NCI-H1694 (cell line): Measurements from ENCODE around the gene CBX8.
A peak's percentile ranks its signal among the peaks of the same experiment; 100 is the strongest.

ENCODE experiments used
- DNase-seq: peaks from one replicate; lab custom pipeline; 2025; lab: John Stamatoyannopoulos, UW

CBX8 gene

GRCh38 chr17:79819534-79820276 lies 22.8 kb upstream of the CBX8 start:
- DNase-seq, result no peak

- no peak for DNase-seq
Measured at GRCh38 chr17:79819085-79819484, 22.2 kb upstream of the CBX8 start.

DNA sequence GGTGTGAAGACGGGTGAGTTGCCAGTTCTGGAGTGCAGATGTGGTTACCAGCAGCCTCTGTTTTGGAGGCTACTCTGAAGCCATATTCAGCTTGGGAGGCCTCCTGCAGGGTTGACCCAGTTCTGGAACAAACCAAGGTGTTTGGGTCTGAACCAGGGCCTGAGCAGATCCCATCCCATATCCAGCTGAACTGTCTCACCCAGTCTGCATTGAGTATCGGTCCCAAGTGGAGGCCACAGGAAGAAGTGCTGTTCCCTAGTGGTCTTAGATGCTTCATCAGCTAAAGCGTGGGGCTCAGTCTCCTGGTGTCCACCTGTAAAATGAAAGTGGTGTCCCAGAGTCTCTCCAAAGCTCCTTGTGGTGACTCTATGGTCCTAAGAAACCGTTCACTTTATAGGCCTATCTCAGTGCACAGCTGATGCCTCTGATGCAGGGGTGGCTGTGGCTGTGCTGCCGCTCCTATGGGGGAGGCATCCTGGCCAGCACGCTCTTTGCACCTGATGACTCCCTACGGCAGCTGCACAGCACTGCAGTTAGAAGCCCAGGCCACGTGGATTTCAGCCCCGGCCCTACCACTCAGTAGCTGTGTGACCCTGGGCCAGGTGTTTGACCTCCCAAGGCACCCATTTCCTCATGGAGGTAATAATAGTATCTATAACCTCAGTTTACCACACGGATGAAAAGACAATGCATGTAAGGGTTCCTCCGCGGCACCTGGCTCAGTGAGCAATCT lies 21.3 kb upstream of the CBX8 start:
- no peak for DNase-seq

DNA sequence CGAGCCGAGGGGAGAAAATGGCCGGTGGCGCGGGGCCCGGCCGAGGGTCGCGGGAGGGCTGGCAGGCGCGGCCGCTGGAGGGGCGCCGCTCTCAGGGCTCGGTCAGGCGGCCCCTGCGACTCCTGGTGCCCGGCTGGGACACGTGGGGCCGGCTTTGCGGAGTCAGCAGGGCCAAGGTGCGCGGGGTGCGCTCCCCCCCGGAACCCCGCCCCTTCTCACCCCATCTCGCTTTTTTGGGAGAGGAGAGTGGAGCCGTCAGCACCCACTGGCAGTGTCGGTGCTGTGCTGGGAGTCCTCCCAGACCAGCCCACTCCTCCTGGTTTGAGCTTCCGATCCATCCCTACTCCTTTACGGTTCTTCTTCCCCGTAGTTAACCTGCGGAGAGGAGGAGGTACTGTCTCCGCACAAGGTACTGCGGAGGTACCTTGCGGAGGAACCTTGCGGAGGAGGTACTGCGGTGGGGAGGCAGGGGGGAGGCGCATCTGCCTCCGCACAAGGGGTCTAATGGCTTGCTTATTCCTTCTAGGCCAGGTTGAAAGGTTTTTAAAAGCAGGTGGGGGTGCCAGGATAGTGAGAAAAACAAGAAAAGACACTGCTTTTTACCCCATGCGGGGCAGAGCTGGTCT lies 19.1 kb upstream of the CBX8 start:
- DNase-seq, result no peak

DNA sequence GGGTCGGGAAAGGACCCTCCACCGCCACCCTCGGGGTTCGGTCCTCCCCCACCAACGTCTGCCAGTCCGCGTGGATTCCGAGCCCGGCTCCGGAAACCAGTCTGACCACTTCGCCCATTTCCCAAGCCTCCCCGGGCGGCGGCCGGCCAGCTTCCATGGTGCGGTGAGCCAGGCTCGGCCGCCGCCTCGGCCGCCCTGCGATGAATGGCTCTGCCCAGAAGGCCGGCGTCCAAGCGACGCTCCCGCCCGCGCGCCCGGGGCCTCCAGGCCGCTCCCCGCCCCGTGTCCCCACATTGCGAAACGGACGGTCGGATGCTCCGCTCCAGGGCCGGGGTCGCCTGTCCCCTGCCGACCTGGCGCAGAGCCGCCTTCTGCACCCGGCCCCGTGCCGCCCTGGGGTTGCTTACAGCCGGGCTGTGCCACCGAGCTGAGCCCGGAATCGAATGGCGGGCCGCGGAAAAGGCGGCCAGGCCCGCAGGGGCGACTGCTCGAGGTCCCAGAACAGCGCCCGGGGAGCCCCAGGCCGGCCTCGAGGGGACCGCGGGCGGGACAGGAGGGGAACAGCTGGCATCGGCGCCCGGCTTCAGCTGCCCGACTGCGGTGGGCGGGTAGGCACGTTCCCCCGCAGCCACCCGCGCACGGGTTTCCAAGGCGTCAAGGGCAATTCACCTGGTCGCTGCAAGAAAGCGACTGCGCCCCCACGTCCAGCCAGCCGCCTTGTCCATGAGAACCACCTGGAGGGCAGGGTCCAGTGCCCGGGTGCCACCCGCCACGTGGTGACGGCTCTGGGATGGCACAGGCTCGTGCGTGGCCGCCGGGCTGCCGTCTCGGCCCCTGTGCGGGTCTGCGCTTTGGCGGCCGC lies 18.3 kb upstream of the CBX8 start:
- DNase-seq, result no peak

- no peak for DNase-seq
Measured at GRCh38 chr17:79814127-79814973, 17.5 kb upstream of the CBX8 start.

DNA sequence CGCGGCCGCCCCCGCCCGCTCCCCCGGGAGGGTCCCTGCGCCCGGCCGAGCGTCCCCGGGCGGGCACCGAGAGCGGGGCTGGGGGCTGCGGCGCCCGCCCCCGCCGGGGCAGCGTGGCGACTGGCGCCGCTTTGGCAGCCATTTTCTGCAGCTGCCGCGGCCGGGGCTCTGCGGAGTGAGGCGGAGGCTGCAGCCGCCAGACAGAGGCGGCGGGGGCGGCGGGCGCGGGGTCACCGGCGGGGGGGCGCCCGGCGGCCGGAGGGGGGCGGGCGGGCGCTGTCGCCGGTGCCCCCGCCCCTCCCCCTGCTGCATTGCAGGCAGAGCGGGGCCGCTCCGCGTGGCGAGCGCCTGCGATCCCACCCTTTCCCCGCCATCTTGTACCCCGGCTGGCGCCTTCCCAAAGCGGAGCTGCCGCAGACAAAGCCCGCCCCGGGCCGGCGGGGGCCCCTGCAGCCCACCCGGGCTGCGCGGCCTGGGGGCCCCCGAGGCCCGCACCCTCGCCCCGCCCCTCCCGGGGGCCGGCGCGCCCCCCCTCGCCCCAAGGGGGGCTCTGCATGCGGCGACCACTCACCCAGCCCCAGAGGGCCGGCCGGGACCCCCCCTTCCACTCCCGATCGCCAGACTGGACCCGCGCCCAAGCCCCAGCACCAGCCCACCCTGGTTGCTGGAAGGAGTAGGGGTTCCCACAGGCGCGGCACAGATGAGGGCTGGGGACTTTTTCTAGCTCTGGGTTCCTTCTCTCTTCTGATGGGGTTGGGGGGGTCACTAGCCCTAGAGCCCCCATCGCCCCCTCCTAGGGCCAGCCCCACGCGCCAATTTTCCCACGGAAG lies 16.6 kb upstream of the CBX8 start:
- DNase-seq, result peak; percentile 28

- DNase-seq, result no peak
Measured at GRCh38 chr17:79812353-79813258, 15.7 kb upstream of the CBX8 start.

GRCh38 chr17:79811868-79812352 lies 15.0 kb upstream of the CBX8 start:
- peak; percentile 39 for DNase-seq

DNA sequence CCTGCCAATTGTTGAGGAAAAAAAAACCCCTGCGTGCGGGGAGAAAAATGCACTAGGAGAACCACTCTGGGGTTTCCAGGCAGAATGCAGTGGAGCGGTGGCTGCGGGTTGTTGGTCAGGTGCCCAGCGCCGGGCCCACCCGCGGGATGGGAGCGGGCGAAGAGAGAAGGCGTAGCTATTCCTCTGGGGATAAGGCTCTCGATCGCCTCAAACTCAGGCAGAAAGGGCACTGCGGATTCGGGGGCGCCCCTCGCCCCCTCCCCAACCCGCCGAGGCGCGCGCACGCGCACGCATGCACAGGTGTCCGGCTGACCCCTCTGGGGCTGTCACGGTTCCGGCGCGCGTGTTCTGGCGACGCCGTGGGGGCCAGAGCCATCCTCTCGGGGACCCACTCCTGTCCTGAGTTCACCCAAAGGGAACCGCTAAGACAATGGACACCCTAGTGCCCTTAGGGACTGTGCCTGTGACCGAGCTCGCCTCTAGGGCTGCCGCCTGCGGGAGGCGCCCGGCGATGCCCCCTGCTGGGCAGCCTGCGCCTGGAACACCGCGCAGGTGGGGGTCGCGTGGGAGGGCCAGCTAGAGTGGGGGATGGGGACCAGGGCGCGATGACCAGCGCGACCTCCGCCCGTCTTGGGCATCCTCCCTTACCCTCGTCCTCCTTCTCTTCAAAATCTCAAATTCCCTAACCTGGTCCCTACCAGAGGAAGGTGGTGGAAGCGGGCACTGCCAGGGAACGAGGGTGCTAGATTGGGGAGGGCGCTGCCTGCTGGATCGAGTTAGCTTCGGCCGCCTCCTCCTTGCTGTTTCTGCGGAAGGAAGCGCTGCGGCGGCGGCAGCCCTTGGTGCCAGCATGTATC lies 14.4 kb upstream of the CBX8 start:
- peak; percentile 67 for DNase-seq

GRCh38 chr17:79810130-79811010 lies 13.5 kb upstream of the CBX8 start:
- DNase-seq, result peak; percentile 73

GRCh38 chr17:79809530-79810129 lies 12.8 kb upstream of the CBX8 start:
- no peak for DNase-seq

- no peak for DNase-seq
Measured at GRCh38 chr17:79808763-79809529, 12.1 kb upstream of the CBX8 start.

GRCh38 chr17:79806863-79807720 lies 10.2 kb upstream of the CBX8 start:
- DNase-seq, result no peak

GRCh38 chr17:79806446-79806760 lies 9.5 kb upstream of the CBX8 start:
- no peak for DNase-seq
